Measurements from ENCODE around the gene COL26A1. TPM values are rescaled to one million over a fixed set of nuclear protein-coding genes. Genes with fewer than 3 reads are reported as not detected.

COL26A1 gene
- total RNA-seq, 1 donor from 2014 or later: 7.8 TPM

DNA sequence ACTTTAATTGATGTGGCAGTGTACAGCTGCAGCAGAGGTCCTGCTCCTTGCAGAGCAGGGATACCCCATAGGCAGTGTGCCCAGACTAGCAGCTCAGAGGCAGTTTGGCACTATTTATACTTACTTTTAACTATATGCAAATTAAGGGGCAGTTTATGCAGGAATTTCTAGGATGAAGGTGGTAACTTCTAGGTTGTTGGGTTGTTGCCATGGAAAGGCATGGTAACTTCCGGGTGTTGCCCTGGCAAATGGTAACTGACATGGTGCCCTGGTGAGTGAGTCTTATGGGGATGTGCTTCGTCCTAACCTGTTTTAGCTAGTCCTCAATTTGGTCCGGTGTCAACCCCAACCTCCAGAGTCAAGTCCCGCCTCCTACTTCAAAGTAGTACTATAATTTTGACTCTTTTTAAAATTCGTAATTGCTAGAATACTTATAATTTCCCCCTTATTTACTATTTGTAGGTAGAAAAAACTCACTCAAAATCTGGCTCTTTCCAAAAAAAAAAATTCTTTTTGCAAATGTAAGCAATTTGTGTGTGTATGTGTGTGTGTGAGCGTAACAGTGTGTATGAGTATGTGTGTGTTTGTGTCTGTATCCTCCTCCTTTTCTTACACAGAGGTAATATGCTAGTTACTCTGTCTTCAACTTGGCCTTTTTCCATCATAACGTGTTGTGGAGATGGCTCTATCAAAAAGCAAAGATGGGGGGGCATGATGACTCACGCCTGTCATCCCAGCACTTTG lies 5.9 kb downstream of the COL26A1 start:
- Histone ChIP-seq H3K4me1 (ENCODE audit: control insufficient read depth in 3 of 3, insufficient read depth in 3 of 3, low read length in 3 of 3) (peaks cover 3 to 5% (median 3%) of the 10 kb centered on the region in 3 donors), H3K36me3 (ENCODE audit: control insufficient read depth in 3 of 3, insufficient read depth in 3 of 3, low read length in 3 of 3) (no peaks in the 10 kb centered on the region), H3K9me3 (ENCODE audit: control insufficient read depth in 3 of 3, low read length in 3 of 3) (peaks cover 0 to 2% (median 0%) of the 10 kb centered on the region in 3 donors), H3K27me3 (ENCODE audit: control insufficient read depth in 3 of 3, insufficient read depth in 3 of 3, low read length in 3 of 3) (peaks cover 20 to 39% (median 35%) of the 10 kb centered on the region in 3 donors), H3K4me3 (ENCODE audit: low read length in 3 of 3) (no peak overlapping the region), H3K9ac (ENCODE audit: low read depth in 1 of 3, low read length in 3 of 3) (no peak overlapping the region), H3K27ac (ENCODE audit: low read depth, low read length) (no peak overlapping the region)

DNA sequence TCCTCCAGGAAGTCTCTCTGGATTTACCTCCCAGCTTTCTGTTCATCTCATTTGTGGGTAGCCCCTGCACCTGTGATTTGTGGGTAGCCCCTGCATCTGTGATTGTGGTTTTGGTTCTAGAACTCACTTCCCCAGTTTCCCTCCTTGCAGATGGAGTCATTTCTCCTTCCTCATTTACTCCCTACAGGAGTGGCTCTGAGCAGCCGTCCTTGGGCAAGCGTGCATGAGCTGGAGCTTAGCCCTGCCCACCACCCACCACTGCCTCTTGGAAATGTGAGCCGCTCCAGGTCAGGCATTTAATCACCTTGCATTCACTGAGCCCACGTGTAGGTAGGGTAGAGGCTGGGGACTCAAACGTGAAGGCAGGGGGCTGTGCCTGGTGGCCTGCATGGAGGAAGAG lies 8.2 kb downstream of the COL26A1 start:
- Histone ChIP-seq H3K9me3 (ENCODE audit: control insufficient read depth in 3 of 3, low read length in 3 of 3) (peaks cover 0 to 2% (median 0%) of the 10 kb centered on the region in 3 donors), H3K27ac (ENCODE audit: low read depth, low read length) (no peak overlapping the region), H3K4me1 (ENCODE audit: control insufficient read depth in 3 of 3, insufficient read depth in 3 of 3, low read length in 3 of 3) (no peaks in the 10 kb centered on the region), H3K4me3 (ENCODE audit: low read length in 3 of 3) (no peak overlapping the region), H3K36me3 (ENCODE audit: control insufficient read depth in 3 of 3, insufficient read depth in 3 of 3, low read length in 3 of 3) (no peaks in the 10 kb centered on the region), H3K27me3 (ENCODE audit: control insufficient read depth in 3 of 3, insufficient read depth in 3 of 3, low read length in 3 of 3) (peaks cover 21 to 31% (median 23%) of the 10 kb centered on the region in 3 donors), H3K9ac (ENCODE audit: low read depth in 1 of 3, low read length in 3 of 3) (no peak overlapping the region)

DNA sequence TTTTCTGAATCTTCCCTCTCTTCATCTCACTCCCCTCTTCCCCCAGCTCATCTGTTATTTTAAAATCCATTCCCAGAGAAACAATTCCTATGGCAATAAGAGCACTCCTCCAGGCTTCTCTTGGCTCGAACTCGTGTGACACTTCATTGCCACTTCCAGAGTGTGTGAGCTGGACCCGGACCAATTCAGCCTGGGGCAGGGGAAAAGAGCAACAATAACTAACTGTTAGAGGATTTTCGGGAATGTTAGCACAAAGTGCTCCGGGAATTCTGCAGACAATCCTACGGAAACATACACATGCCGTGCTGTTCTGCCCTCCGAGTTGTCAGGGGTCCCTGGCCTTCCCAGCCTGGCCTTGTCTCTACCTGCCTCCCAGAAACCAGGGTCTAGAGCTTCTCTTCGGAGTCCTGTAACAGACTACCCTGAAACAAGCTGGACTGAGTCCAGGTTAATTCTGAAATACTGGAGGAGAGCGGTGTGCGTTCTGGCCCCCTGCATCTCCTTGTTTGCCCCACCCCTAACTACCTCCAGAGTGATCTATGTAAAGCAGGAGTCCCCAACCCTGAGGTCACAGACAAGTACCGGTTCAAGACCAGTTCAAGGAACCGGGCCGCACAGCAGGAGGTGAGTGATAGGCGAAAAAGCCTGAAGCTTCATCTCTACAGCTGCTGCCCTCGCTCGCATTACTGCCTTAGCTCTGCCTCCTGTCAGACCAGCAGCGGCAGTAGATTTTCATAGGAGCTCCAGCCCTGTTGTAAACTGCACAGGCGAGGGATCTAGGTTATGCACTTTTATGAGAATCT lies 11.3 kb downstream of the COL26A1 start:
- Histone ChIP-seq H3K4me3 (ENCODE audit: low read length in 3 of 3) (no peak overlapping the region), H3K27ac (ENCODE audit: low read depth, low read length) (no peak overlapping the region), H3K4me1 (ENCODE audit: control insufficient read depth in 3 of 3, insufficient read depth in 3 of 3, low read length in 3 of 3) (peaks cover 0 to 5% (median 0%) of the 10 kb centered on the region in 3 donors), H3K9me3 (ENCODE audit: control insufficient read depth in 3 of 3, low read length in 3 of 3) (no peaks in the 10 kb centered on the region), H3K36me3 (ENCODE audit: control insufficient read depth in 3 of 3, insufficient read depth in 3 of 3, low read length in 3 of 3) (no peaks in the 10 kb centered on the region), H3K9ac (ENCODE audit: low read depth in 1 of 3, low read length in 3 of 3) (no peak overlapping the region), H3K27me3 (ENCODE audit: control insufficient read depth in 3 of 3, insufficient read depth in 3 of 3, low read length in 3 of 3) (peaks cover 13 to 18% (median 17%) of the 10 kb centered on the region in 3 donors)

DNA sequence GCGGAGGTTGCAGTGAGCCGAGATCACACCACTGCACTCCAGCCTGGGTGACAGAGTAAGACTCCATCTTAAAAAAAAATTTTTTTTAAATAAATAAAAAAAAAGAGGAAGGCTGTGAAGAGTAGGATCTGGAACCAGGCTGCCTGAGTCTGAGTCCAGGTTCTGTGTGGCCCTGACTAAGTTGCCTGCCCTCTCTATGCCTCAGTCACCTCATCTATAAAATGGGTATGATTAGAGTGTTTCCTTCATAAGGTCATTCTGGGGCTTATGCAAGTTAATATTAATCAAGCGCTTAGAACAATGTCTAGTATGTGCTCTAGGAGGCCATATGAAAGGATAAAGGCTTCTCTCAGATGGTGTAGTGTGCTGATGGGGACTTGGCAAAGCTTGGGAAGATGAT lies 12.3 kb downstream of the COL26A1 start:
- no peak overlapping the region for H3K4me3 ChIP-seq (ENCODE audit: low read length in 3 of 3)

GRCh38 chr7:101376601-101377000 lies 13.9 kb downstream of the COL26A1 start:
- H3K9ac ChIP-seq (ENCODE audit: low read depth in 1 of 3, low read length in 3 of 3): no peak overlapping the region
- no peak overlapping the region for H3K4me3 ChIP-seq (ENCODE audit: low read length in 3 of 3)
- H3K36me3 ChIP-seq (ENCODE audit: control insufficient read depth in 3 of 3, insufficient read depth in 3 of 3, low read length in 3 of 3): no peaks in the 10 kb centered on the region
- H3K27ac ChIP-seq (ENCODE audit: low read depth, low read length): no peak overlapping the region
- no peaks in the 10 kb centered on the region for H3K9me3 ChIP-seq (ENCODE audit: control insufficient read depth in 3 of 3, low read length in 3 of 3)
- peaks cover 0 to 5% (median 0%) of the 10 kb centered on the region in 3 donors for H3K4me1 ChIP-seq (ENCODE audit: control insufficient read depth in 3 of 3, insufficient read depth in 3 of 3, low read length in 3 of 3)
- H3K27me3 ChIP-seq (ENCODE audit: control insufficient read depth in 3 of 3, insufficient read depth in 3 of 3, low read length in 3 of 3): peaks cover 9 to 16% (median 12%) of the 10 kb centered on the region in 3 donors

More for the DNA sequence above, 12.3 kb downstream of the COL26A1 start:
- H3K9me3 ChIP-seq (ENCODE audit: control insufficient read depth in 3 of 3, low read length in 3 of 3): no peaks in the 10 kb centered on the region
- peaks cover 13 to 21% (median 17%) of the 10 kb centered on the region in 3 donors for H3K27me3 ChIP-seq (ENCODE audit: control insufficient read depth in 3 of 3, insufficient read depth in 3 of 3, low read length in 3 of 3)
- peaks cover 0 to 5% (median 0%) of the 10 kb centered on the region in 3 donors for H3K4me1 ChIP-seq (ENCODE audit: control insufficient read depth in 3 of 3, insufficient read depth in 3 of 3, low read length in 3 of 3)
- no peak overlapping the region for H3K9ac ChIP-seq (ENCODE audit: low read depth in 1 of 3, low read length in 3 of 3)
- H3K36me3 ChIP-seq (ENCODE audit: control insufficient read depth in 3 of 3, insufficient read depth in 3 of 3, low read length in 3 of 3): no peaks in the 10 kb centered on the region
- H3K27ac ChIP-seq (ENCODE audit: low read depth, low read length): no peak overlapping the region

GRCh38 chr7:101377189-101377736 lies 14.6 kb downstream of the COL26A1 start:
- Histone ChIP-seq H3K27me3 (ENCODE audit: control insufficient read depth in 3 of 3, insufficient read depth in 3 of 3, low read length in 3 of 3) (peaks cover 9 to 12% (median 9%) of the 10 kb centered on the region in 3 donors), H3K9ac (ENCODE audit: low read depth in 1 of 3, low read length in 3 of 3) (no peak overlapping the region), H3K4me3 (ENCODE audit: low read length in 3 of 3) (no peak overlapping the region), H3K9me3 (ENCODE audit: control insufficient read depth in 3 of 3, low read length in 3 of 3) (no peaks in the 10 kb centered on the region), H3K36me3 (ENCODE audit: control insufficient read depth in 3 of 3, insufficient read depth in 3 of 3, low read length in 3 of 3) (no peaks in the 10 kb centered on the region), H3K27ac (ENCODE audit: low read depth, low read length) (no peak overlapping the region), H3K4me1 (ENCODE audit: control insufficient read depth in 3 of 3, insufficient read depth in 3 of 3, low read length in 3 of 3) (peaks cover 0 to 5% (median 0%) of the 10 kb centered on the region in 3 donors)

- Histone ChIP-seq H3K9ac (ENCODE audit: low read depth in 1 of 3, low read length in 3 of 3) (no peak overlapping the region), H3K4me1 (ENCODE audit: control insufficient read depth in 3 of 3, insufficient read depth in 3 of 3, low read length in 3 of 3) (peaks cover 0 to 5% (median 0%) of the 10 kb centered on the region in 3 donors), H3K27me3 (ENCODE audit: control insufficient read depth in 3 of 3, insufficient read depth in 3 of 3, low read length in 3 of 3) (peaks cover 0 to 6% (median 6%) of the 10 kb centered on the region in 3 donors), H3K4me3 (ENCODE audit: low read length in 3 of 3) (no peak overlapping the region), H3K27ac (ENCODE audit: low read depth, low read length) (no peak overlapping the region), H3K9me3 (ENCODE audit: control insufficient read depth in 3 of 3, low read length in 3 of 3) (no peaks in the 10 kb centered on the region), H3K36me3 (ENCODE audit: control insufficient read depth in 3 of 3, insufficient read depth in 3 of 3, low read length in 3 of 3) (no peaks in the 10 kb centered on the region)
Observed at GRCh38 chr7:101378751-101379174, 16.1 kb downstream of the COL26A1 start.

DNA sequence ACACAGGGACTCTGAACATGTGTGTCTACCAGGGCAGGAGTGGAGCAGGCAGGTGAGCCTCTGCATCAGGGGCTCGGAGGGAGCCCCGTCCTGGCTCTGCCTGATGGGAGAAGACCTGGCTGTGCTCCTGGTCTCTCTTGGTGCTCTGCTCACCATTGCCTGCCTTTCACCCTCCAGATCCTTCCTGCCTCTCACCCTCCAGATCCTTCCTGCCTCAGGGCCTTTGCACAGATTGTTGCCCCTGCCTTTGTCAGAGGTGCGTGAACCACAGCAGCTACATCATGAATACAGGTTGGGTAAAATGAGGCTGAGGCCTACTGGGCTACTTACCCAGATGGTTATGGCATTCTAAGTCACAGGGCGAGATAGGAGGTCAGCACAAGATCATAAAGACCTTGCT lies 16.6 kb downstream of the COL26A1 start:
- H3K36me3 ChIP-seq (ENCODE audit: control insufficient read depth in 3 of 3, insufficient read depth in 3 of 3, low read length in 3 of 3): no peaks in the 10 kb centered on the region

GRCh38 chr7:101381549-101382111 lies 19.0 kb downstream of the COL26A1 start:
- peaks cover 3 to 8% (median 3%) of the 10 kb centered on the region in 3 donors for H3K4me1 ChIP-seq (ENCODE audit: control insufficient read depth in 3 of 3, insufficient read depth in 3 of 3, low read length in 3 of 3)
- H3K4me3 ChIP-seq (ENCODE audit: low read length in 3 of 3): no peak overlapping the region
- H3K27me3 ChIP-seq (ENCODE audit: control insufficient read depth in 3 of 3, insufficient read depth in 3 of 3, low read length in 3 of 3): peaks cover 0 to 5% (median under 1%) of the 10 kb centered on the region in 3 donors
- H3K9me3 ChIP-seq (ENCODE audit: control insufficient read depth in 3 of 3, low read length in 3 of 3): no peaks in the 10 kb centered on the region
- H3K36me3 ChIP-seq (ENCODE audit: control insufficient read depth in 3 of 3, insufficient read depth in 3 of 3, low read length in 3 of 3): no peaks in the 10 kb centered on the region
- no peak overlapping the region for H3K9ac ChIP-seq (ENCODE audit: low read depth in 1 of 3, low read length in 3 of 3)
- no peak overlapping the region for H3K27ac ChIP-seq (ENCODE audit: low read depth, low read length)

More for the DNA sequence above, 16.6 kb downstream of the COL26A1 start:
- H3K4me3 ChIP-seq (ENCODE audit: low read length in 3 of 3): no peak overlapping the region
- H3K9me3 ChIP-seq (ENCODE audit: control insufficient read depth in 3 of 3, low read length in 3 of 3): no peaks in the 10 kb centered on the region
- H3K27ac ChIP-seq (ENCODE audit: low read depth, low read length): no peak overlapping the region
- peaks cover 0 to 5% (median 0%) of the 10 kb centered on the region in 3 donors for H3K4me1 ChIP-seq (ENCODE audit: control insufficient read depth in 3 of 3, insufficient read depth in 3 of 3, low read length in 3 of 3)
- H3K27me3 ChIP-seq (ENCODE audit: control insufficient read depth in 3 of 3, insufficient read depth in 3 of 3, low read length in 3 of 3): peaks cover 0 to 3% (median 3%) of the 10 kb centered on the region in 3 donors
- H3K9ac ChIP-seq (ENCODE audit: low read depth in 1 of 3, low read length in 3 of 3): no peak overlapping the region
